Left ventricle myocardium inferior (tissue), 1 donor: Measurements from ENCODE around the gene TANGO6. TPM values are rescaled to one million over a fixed set of nuclear protein-coding genes. Genes with fewer than 3 reads are reported as not detected.

Experiments used
- DNase-seq: peaks from one replicate; pipeline ENCODE4 v3.0.0-alpha.2; 2020
- H3K27ac ChIP-seq: fragments of 200-600 bp; replicated peaks from 2 replicates; pipeline ENCODE4 v1.8.0; 2021
- H3K27me3 ChIP-seq: fragments of 200-600 bp; 2 replicates; pipeline ENCODE4 v1.8.0; 2021; ENCODE audit warnings: low read depth
- H3K36me3 ChIP-seq: fragments of 200-600 bp; 2 replicates; pipeline ENCODE4 v1.8.0; 2021
- H3K4me1 ChIP-seq: fragments of 200-600 bp; 2 replicates; pipeline ENCODE4 v1.8.0; 2021
- H3K4me3 ChIP-seq: fragments of 200-600 bp; 2 replicates; pipeline ENCODE4 v1.8.0; 2021; ENCODE audit warnings: mild to moderate bottlenecking, moderate library complexity
- H3K9me3 ChIP-seq: fragments of 200-600 bp; replicated peaks from 2 replicates; pipeline ENCODE4 v1.8.0; 2021
- CTCF ChIP-seq: fragments of 200-600 bp; IDR thresholded peaks from 2 replicates; pipeline ENCODE4 v1.8.0; 2021; ENCODE audit warnings: antibody characterized with exemption, mild to moderate bottlenecking, borderline replicate concordance
- intact Hi-C: fragments of 100-400 bp; cut with micrococcal nuclease; formaldehyde crosslinking; loops from one replicate; pipeline ENCODE4 v1.11.0; 2022
- total RNA-seq: library from RNA; stranded (reverse); fragmentation: NEBNext Ultra II Directional; extraction: Animal tissue kit (Norgen Biotek cat#: 25700); gene quantifications from one replicate; pipeline ENCODE4 v1.2.1, GENCODE V29; 2021
- donor health status: DM: no; HTN: yes; CAD: no; lungs with severe emphysema.

TANGO6 gene
- total RNA-seq, 1 donor from 2014 or later: 10.5 TPM

GRCh38 chr16:69037373-69038160 lies 194.2 kb downstream of the TANGO6 start:
- Histone ChIP-seq H3K9me3 (peaks cover 9% of the 10 kb centered on the region), H3K27ac (no peak overlapping the region), H3K27me3 (no peaks in the 10 kb centered on the region), H3K36me3 (peaks cover 32% of the 10 kb centered on the region), H3K4me1 (no peaks in the 10 kb centered on the region), H3K4me3 (no peak overlapping the region)
- no peak for DNase-seq
- TF ChIP-seq CTCF: no peak
- intact Hi-C loops: no loop called here

GRCh38 chr16:69039333-69039941 lies 196.1 kb downstream of the TANGO6 start:
- Histone ChIP-seq H3K4me3 (no peak overlapping the region), H3K27me3 (no peaks in the 10 kb centered on the region), H3K9me3 (peaks cover 9% of the 10 kb centered on the region), H3K27ac (no peak overlapping the region), H3K4me1 (no peaks in the 10 kb centered on the region), H3K36me3 (peaks cover 26% of the 10 kb centered on the region)
- intact Hi-C loops: no loop called here
- DNase-seq: no peak
- TF ChIP-seq CTCF: no peak

- H3K27ac ChIP-seq: no peak overlapping the region
- peaks cover 26% of the 10 kb centered on the region for H3K36me3 ChIP-seq
- intact Hi-C loops: no loop called here
These were observed 197.0 kb downstream of the TANGO6 start for GRCh38 chr16:69040144-69040909.

GRCh38 chr16:69048328-69049120 lies 205.2 kb downstream of the TANGO6 start:
- Histone ChIP-seq H3K36me3 (peaks cover 3% of the 10 kb centered on the region), H3K4me1 (no peaks in the 10 kb centered on the region), H3K9me3 (no peaks in the 10 kb centered on the region), H3K27me3 (no peaks in the 10 kb centered on the region), H3K4me3 (no peak overlapping the region), H3K27ac (no peak overlapping the region)
- no peak for TF ChIP-seq CTCF
- intact Hi-C loops: no loop called here
- no peak for DNase-seq

More at GRCh38 chr16:69040144-69040909, 197.0 kb downstream of the TANGO6 start:
- no peaks in the 10 kb centered on the region for H3K4me1 ChIP-seq
- H3K27me3 ChIP-seq: no peaks in the 10 kb centered on the region
- TF ChIP-seq CTCF: no peak
- peaks cover 9% of the 10 kb centered on the region for H3K9me3 ChIP-seq
- no peak overlapping the region for H3K4me3 ChIP-seq
- no peak for DNase-seq

- Histone ChIP-seq H3K4me3 (no peak overlapping the region), H3K27me3 (no peaks in the 10 kb centered on the region), H3K4me1 (no peaks in the 10 kb centered on the region), H3K9me3 (no peaks in the 10 kb centered on the region), H3K36me3 (peaks cover 3% of the 10 kb centered on the region), H3K27ac (no peak overlapping the region)
- no peak for DNase-seq
- no peak for TF ChIP-seq CTCF
- intact Hi-C loops: no loop called here
These were observed 205.8 kb downstream of the TANGO6 start for GRCh38 chr16:69049146-69049545.
